Measurements from ENCODE around the gene RHOT2. TPM values are rescaled to one million over a fixed set of nuclear protein-coding genes. Genes with fewer than 3 reads are reported as not detected.
"Not testable (repeated sequence)": the region's sequence is repeated elsewhere in the genome, so short reads cannot be mapped to it uniquely, and the experiment has no call there.

Gene RHOT2
- polyA plus RNA-seq, 6 donors from 2014 or later, result 22.1 to 49.1 (median 35.0) TPM

GRCh38 chr16:711548-712320, 43.8 kb downstream of the RHOT2 start:
- peaks cover 3 to 8% (median 6%) of the 10 kb centered on the region in 3 donors for H3K4me1 Mint-ChIP-seq
- DNase-seq (peak; percentile 79), ATAC-seq (ENCODE audit: low read depth in 2 of 2) (peak; percentile 67 to 68)
- H3K9me3 Mint-ChIP-seq, result no peaks in the 10 kb centered on the region
- no peak overlapping the region for H3K4me3 Mint-ChIP-seq
- peaks cover 24 to 68% (median 28%) of the 10 kb centered on the region in 3 donors for H3K27me3 Mint-ChIP-seq
- H3K27ac Mint-ChIP-seq, result no peak overlapping the region
- no peaks in the 10 kb centered on the region for H3K36me3 Mint-ChIP-seq

- not testable (repeated sequence) for ATAC-seq (ENCODE audit: low read depth in 2 of 2); H3K27ac Mint-ChIP-seq; DNase-seq; H3K9me3 Mint-ChIP-seq; H3K36me3 Mint-ChIP-seq; H3K4me1 Mint-ChIP-seq
- Mint-ChIP-seq H3K27me3 (peaks cover 18 to 59% (median 25%) of the 10 kb centered on the region in 3 donors), H3K4me3 (peak overlapping the region in 2 of 8 donors; percentile 71 to 74)
Measured at GRCh38 chr16:712740-713250, 44.9 kb downstream of the RHOT2 start.

DNA sequence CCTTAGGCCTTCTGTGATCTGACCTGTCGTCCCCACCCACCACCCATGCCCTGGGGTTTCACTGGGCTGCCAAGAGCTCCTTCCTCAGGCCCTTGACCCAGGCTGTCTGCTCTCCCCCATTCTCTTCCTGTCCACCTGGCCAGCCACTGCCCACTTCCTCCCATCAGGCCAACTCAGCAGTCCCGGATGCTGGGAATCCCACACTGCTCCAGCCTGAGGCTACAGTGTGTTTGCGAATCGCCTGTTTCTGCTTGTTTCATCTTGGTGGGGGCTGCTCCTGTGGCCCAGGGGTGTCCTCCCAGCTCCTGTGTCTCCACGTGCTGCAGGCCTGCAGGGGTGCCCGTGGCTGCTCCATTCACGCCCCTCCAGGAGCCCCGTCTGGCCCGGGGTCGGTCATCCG, 46.1 kb downstream of the RHOT2 start:
- Mint-ChIP-seq H3K9me3 (no peaks in the 10 kb centered on the region), H3K36me3 (no peaks in the 10 kb centered on the region), H3K27ac (no peak overlapping the region), H3K4me3 (peak overlapping the region in 7 of 8 donors; percentile 30 to 64 (median 44)), H3K4me1 (peaks cover 7 to 9% (median 8%) of the 10 kb centered on the region in 3 donors), H3K27me3 (peaks cover 6 to 46% (median 13%) of the 10 kb centered on the region in 3 donors)
- ATAC-seq (ENCODE audit: low read depth in 2 of 2) (no peak), DNase-seq (no peak)

- DNase-seq (peak; percentile 83), ATAC-seq (ENCODE audit: low read depth in 2 of 2) (peak; percentile 85)
- Mint-ChIP-seq H3K4me1 (peaks cover 10 to 16% (median 13%) of the 10 kb centered on the region in 3 donors), H3K36me3 (no peaks in the 10 kb centered on the region), H3K9me3 (no peaks in the 10 kb centered on the region), H3K4me3 (peak within 1 kb of the TSS in 7 of 8 donors; percentile 51 to 75 (median 68)), H3K27ac (no peak within 1 kb of the TSS), H3K27me3 (peaks cover 0 to 38% (median 7%) of the 10 kb centered on the region in 3 donors)
Measured at GRCh38 chr16:714558-715476, 46.9 kb downstream of the RHOT2 start, which contains the start of gene METRN. Gene METRN, plus strand, starts transcription at chr16:715118. Its CDS starts 172 bp downstream, at chr16:715290.

DNA sequence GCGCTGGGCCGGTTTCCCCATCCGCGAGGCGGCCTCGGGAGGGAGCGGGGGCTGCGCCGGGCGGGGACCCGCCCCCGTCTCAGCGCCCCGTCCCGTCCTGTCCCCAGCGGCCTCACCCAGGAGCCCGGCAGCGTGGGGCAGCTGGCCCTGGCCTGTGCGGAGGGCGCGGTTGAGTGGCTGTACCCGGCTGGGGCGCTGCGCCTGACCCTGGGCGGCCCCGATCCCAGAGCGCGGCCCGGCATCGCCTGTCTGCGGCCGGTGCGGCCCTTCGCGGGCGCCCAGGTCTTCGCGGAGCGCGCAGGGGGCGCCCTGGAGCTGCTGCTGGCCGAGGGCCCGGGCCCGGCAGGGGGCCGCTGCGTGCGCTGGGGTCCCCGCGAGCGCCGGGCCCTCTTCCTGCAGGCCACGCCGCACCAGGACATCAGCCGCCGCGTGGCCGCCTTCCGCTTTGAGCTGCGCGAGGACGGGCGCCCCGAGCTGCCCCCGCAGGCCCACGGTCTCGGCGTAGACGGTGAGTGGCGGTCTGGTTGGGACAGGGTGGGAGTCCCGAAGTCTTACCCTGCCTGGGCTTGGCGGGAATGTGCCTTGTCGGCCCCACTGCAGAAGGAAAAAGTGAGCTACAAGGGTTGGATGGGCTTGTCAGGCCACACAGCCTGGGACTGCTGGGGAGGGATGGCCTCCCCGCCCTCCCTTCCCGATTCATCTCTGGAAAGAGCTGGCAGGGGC, 47.7 kb downstream of the RHOT2 start:
- Mint-ChIP-seq H3K36me3 (no peaks in the 10 kb centered on the region), H3K9me3 (no peaks in the 10 kb centered on the region), H3K4me1 (peaks cover 10 to 24% (median 19%) of the 10 kb centered on the region in 3 donors), H3K4me3 (peak overlapping the region in 7 of 8 donors; percentile 51 to 75 (median 68)), H3K27ac (no peak overlapping the region), H3K27me3 (peaks cover 0 to 30% (median 7%) of the 10 kb centered on the region in 3 donors)
- DNase-seq (no peak), ATAC-seq (ENCODE audit: low read depth in 2 of 2) (peak; percentile 13)

GRCh38 chr16:716200-716568, 48.3 kb downstream of the RHOT2 start:
- no peak for DNase-seq
- H3K4me3 Mint-ChIP-seq, result peak overlapping the region; percentile 51 to 77 (median 70)
- peaks cover 0 to 25% (median 7%) of the 10 kb centered on the region in 3 donors for H3K27me3 Mint-ChIP-seq
- no peaks in the 10 kb centered on the region for H3K9me3 Mint-ChIP-seq
- no peak for ATAC-seq (ENCODE audit: low read depth in 2 of 2)
- H3K27ac Mint-ChIP-seq, result peak overlapping the region in 1 of 6 donors; percentile 68
- H3K4me1 Mint-ChIP-seq, result peaks cover 10 to 24% (median 18%) of the 10 kb centered on the region in 3 donors
- H3K36me3 Mint-ChIP-seq, result no peaks in the 10 kb centered on the region

GRCh38 chr16:716768-717325, 48.9 kb downstream of the RHOT2 start:
- no peak for DNase-seq
- H3K4me3 Mint-ChIP-seq, result peak overlapping the region in 2 of 8 donors; percentile 68 to 71
- no peaks in the 10 kb centered on the region for H3K9me3 Mint-ChIP-seq
- peaks cover 0 to 20% (median 7%) of the 10 kb centered on the region in 3 donors for H3K27me3 Mint-ChIP-seq
- no peak for ATAC-seq (ENCODE audit: low read depth in 2 of 2)
- no peaks in the 10 kb centered on the region for H3K36me3 Mint-ChIP-seq
- no peak overlapping the region for H3K27ac Mint-ChIP-seq
- H3K4me1 Mint-ChIP-seq, result peaks cover 10 to 24% (median 17%) of the 10 kb centered on the region in 3 donors

DNA sequence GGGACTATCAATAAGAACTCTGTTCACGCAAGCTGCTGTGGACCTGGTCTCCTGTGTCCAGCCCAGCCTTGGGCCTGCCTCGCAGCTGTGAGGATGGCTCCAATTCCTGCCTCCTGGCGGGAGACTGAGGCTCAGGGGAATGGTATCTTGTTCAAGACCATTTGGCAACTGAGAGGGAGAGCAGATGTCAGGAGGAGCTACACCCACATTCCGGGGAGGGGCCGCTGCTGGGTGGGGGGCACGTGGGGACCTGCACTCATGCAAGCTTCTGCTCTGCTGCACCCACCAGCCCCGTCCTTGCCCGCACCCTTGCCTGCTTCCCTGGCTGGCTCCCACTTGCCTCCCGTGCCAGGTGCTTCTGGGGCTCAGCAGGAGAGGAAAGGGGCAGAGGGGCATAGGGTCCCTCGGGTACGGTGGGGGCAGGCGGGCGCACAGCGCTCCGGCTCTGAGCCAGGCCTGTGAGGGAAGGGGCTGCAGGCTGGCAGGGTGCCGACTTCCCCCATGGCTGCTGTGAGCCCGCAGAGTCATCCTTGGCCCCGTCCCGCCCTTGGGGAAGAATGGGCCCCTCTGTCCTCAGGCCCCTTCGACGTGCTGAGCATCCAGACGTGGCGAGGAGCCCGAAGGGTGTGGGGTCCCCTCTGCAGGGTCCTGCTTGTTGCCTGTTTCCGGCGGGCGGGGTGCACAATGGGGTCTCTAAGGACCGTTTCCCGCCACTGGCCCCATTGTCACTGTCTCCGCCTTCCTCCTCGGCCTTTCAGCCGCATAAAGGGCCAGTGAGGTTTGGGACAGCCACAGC, 49.7 kb downstream of the RHOT2 start:
- H3K27ac Mint-ChIP-seq, result no peak overlapping the region
- no peaks in the 10 kb centered on the region for H3K36me3 Mint-ChIP-seq
- no peak overlapping the region for H3K4me3 Mint-ChIP-seq
- peaks cover 0 to 18% (median 6%) of the 10 kb centered on the region in 3 donors for H3K27me3 Mint-ChIP-seq
- peaks cover 10 to 24% (median 15%) of the 10 kb centered on the region in 3 donors for H3K4me1 Mint-ChIP-seq
- no peak for ATAC-seq (ENCODE audit: low read depth in 2 of 2)
- H3K9me3 Mint-ChIP-seq, result no peaks in the 10 kb centered on the region
- no peak for DNase-seq

- ATAC-seq (ENCODE audit: low read depth in 2 of 2), result no peak
- peaks cover 12 to 24% (median 14%) of the 10 kb centered on the region in 3 donors for H3K4me1 Mint-ChIP-seq
- no peaks in the 10 kb centered on the region for H3K9me3 Mint-ChIP-seq
- peaks cover 0 to 15% (median 3%) of the 10 kb centered on the region in 3 donors for H3K27me3 Mint-ChIP-seq
- H3K27ac Mint-ChIP-seq, result no peak overlapping the region
- no peak for DNase-seq
- H3K36me3 Mint-ChIP-seq, result no peaks in the 10 kb centered on the region
- peak overlapping the region in 3 of 8 donors; percentile 6 to 90 (median 12) for H3K4me3 Mint-ChIP-seq
Measured at GRCh38 chr16:718389-718788, 50.5 kb downstream of the RHOT2 start.

DNA sequence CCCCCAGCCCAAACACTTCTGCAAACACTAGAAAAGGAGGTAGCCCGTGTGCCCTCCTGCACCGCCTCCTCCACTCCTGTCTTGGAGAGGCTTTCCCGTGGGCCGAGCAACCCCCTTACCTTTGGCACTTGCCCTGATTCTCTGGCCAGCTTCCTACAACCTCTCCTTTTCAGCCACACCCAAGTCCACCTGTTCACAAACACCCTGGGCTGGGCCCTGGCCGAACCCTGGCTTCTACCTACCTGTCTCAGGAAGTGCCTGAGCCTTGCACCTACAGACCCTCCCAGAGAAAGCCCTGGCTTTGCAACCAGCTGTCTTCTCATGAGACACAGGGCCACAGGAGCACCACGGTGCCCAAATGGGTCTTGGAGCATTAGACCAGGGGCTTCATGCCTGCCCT, 51.0 kb downstream of the RHOT2 start:
- Mint-ChIP-seq H3K4me3 (peak overlapping the region in 6 of 8 donors; percentile 16 to 90 (median 38)), H3K9me3 (no peaks in the 10 kb centered on the region), H3K36me3 (no peaks in the 10 kb centered on the region), H3K4me1 (peaks cover 12 to 24% (median 14%) of the 10 kb centered on the region in 3 donors), H3K27me3 (peaks cover 0 to 13% (median 2%) of the 10 kb centered on the region in 3 donors), H3K27ac (peak overlapping the region in 2 of 6 donors; percentile 65 to 87)
- no peak for DNase-seq
- no peak for ATAC-seq (ENCODE audit: low read depth in 2 of 2)

DNA sequence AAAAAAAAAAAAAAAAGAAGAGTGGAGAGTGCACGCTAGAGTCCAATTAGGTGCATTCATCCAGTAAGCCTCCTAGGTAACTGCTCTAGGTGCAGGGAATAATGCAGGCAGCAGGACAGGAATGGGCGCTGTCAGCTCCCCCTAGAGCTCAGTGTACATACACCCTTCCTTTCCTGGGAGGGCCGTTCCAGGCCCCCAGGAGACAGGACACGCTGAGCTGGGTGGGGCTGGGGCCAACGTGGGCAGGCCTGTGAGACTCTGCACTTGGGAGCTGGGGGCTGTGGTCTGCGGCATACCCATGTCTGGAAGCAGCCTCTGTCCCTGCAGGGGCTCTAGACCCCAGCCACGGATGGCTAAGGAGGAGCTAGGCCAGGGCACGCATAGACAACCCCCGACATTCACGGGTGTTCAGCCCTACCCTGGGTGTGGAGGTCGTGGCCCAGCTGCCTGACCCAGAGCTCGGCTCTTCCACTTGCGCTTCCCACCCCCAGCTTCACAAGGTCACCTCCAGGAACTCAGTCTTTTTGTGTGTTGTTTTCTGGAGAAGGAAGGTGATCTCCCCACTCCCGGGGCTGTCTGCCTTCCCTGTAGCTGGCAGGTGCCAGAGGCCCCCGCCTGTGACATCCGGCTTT, 52.0 kb downstream of the RHOT2 start:
- Mint-ChIP-seq H3K27me3 (peaks cover 0 to 6% (median 0%) of the 10 kb centered on the region in 3 donors), H3K27ac (peak overlapping the region in 5 of 6 donors; percentile 33 to 92 (median 76)), H3K4me3 (peak overlapping the region; percentile 78 to 92 (median 88)), H3K9me3 (no peaks in the 10 kb centered on the region), H3K4me1 (peaks cover 12 to 24% (median 14%) of the 10 kb centered on the region in 3 donors), H3K36me3 (no peaks in the 10 kb centered on the region)
- DNase-seq, result no peak
- ATAC-seq (ENCODE audit: low read depth in 2 of 2), result no peak
